Muscle of back (tissue), 11 donors: ENCODE data around the gene RND2. TPM values are rescaled to one million over a fixed set of nuclear protein-coding genes. Genes with fewer than 3 reads are reported as not detected.
"Not testable (repeated sequence)": the region's sequence is repeated elsewhere in the genome, so short reads cannot be mapped to it uniquely, and the experiment has no call there.

Experiments
- DNase-seq, 3 donors: peaks; one replicate each; pipeline versions ENCODE4 v3.0.0 to v3.0.0-alpha.2; 2013
- polyA plus RNA-seq, 10 donors: library from polyadenylated mRNA; unstranded; fragments of 120-200 nt; gene quantifications; one replicate each; pipeline ENCODE4 v1.2.1, GENCODE V29; 2013; ENCODE audit not compliant: insufficient read length in 10 of 10

The RND2 gene
- polyA plus RNA-seq, 10 donors = 0.47 to 1.3 (median 0.93) TPM

DNA sequence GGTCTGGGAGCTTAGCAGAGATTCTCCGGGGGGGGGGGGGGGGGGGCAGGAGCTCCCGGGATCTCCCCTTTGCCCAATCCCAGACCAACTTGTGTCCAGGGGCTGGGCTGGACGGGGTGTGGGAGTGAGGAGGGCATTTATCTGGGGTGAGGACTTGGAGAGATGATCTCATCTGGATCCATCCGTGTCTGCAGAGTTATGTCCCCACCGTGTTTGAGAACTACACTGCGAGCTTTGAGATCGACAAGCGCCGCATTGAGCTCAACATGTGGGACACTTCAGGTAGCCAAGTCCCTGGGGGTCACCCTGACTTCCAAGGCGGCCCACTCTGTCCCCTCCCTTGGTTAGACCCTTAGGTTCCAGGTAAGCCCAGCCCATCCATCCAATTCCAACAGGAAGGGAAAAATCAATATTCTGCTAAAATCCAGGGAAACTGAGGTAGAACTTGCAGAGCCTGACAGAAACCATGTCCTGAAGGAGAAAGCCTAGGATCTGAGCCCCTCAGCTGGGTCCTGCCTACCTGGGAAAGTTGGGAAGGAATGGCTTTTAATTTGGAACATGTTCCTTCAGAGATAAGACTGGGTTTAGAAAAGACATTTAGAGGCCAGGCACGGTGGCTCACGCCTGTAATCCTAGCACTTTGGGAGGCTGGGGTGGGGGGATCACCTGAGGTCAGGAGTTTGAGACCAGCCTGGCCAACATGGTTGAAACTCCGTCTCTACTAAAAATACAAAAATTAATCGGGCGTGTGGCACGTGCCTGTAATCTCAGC lies 921 bp downstream of the RND2 start:
- DNase-seq = no peak

DNA sequence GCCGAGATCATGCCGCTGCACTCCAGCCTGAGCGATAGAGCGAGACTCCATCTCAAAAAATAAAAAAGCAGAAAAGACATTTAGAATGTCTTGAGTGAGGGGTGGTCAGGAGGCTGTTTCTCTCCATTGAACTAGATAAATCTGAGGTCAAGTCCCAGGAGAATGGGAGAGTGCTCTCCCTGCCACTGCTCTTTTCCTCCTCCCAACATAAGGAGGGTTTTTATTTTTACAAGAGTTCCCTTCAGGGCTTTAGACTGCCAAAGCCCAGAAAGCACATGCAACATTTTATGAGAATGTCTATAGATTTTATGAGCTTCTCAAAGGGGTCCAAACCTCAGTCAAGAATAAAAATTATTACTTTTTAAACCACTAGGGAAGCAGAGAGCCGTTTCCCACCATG lies 1.6 kb downstream of the RND2 start:
- DNase-seq = no peak

DNA sequence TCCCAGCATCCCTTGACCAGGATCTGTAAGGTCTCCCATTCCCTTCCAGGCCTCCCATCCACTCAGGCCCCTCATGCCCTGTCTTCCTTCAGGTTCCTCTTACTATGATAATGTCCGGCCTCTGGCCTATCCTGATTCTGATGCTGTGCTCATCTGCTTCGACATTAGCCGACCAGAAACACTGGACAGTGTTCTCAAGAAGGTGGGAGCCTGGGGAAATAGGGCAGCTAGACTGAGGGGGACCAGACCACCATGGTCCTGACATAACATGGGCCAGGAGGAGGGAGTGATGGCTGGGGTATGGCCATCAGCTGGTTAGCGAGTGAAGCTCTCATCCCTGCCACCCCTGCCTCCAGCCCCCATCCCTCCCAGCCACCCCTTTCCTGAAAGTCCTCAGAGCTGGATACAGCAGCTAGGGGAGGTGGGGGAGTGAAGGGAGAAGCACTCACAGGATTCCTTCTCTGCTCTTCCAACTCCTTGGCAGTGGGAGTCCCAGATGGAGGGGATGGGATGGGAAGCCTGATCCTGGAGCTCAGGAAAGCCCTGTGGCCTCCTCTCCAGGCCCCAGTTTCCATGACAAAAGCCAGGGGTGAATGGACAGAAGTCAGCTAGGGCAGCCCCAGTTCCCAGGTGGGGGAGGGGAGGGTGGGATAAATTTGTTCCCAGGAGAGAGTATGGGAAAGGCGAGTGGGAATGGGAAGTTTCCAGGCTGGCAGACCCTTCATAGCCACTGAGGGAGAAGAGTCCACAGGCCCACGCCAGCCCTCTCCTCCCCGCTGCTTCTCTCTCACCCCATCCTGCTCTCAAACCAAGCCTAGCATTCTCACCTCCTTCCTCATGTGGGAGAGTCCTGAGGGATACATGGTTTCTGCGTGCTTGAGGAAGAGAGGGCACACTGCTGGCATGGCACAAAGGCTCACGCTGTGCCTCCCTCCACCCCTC lies 2.3 kb downstream of the RND2 start:
- DNase-seq = no peak

DNA sequence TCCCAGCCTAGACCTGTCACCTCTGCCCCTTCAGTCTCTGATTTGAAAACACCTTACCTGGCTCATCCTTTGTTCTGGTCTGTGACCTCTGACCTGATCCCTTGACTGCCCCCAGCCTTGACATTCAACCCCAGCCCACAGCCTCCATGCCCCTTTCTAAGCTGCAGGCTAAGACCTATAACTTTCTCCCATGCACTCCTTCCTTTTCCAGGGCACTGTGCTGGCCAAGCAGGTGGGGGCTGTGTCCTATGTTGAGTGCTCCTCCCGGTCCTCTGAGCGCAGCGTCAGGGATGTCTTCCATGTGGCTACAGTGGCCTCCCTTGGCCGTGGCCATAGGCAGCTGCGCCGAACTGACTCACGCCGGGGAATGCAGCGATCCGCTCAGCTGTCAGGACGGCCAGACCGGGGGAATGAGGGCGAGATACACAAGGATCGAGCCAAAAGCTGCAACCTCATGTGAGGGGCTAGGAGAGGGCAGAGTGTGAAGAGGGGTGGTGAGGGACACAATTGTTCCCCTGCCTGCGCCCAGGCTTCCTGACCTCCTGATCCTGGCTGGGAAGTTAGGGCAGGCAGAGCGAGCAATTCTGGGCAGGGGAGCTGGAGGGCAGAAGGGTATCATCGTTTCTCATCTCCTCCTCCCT lies 3.3 kb downstream of the RND2 start:
- DNase-seq = no peak

DNA sequence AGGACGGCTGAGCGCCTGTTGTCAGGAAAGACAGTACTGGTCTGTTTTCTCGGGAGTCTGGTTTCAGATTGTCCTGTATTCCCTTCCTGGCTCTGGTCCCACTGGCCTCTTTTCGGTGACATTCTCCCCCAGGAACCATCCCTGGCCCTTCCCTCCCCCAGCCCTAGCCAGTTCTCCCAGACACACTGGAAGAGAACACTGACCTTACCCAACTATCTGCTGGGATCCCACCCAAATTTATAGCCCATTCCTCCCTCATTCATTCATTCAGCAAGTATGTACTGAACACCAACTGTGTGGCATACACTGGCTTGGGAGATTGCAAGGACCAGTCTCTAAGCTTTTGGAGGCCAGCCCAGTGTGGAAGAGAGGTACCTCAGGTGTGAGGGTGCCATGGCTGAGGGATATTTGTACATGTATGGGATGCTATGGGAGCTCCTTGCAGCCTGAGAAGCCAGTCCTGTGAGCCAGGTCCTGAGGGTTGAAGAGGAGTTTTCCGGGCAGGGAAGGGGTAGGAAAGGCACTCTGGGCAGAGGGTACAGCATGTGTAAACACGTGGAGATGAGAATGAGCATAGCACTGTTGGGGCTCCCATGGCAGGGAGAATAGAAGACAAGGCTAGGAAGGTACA lies 5.2 kb downstream of the RND2 start:
- no peak for DNase-seq

DNA sequence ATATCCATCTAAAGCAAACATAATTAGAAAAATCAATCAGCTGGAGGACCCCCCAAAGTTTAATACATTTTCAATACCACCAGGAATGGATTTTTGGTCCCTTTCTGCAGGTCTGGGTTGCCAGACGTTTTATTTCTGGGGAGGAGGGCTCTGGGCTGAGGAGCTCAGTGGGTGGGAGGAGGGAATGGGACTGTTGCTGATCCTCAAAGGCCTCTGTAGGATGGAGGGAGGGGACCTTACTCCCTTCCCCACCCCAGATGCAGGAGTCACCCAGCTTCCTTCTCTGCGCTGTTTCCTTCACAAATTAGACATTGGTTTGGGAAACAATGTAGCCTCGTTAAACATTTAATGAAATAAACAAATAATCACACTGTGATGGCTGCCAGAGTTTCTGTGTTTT lies 6.6 kb downstream of the RND2 start:
- no peak for DNase-seq

DNA sequence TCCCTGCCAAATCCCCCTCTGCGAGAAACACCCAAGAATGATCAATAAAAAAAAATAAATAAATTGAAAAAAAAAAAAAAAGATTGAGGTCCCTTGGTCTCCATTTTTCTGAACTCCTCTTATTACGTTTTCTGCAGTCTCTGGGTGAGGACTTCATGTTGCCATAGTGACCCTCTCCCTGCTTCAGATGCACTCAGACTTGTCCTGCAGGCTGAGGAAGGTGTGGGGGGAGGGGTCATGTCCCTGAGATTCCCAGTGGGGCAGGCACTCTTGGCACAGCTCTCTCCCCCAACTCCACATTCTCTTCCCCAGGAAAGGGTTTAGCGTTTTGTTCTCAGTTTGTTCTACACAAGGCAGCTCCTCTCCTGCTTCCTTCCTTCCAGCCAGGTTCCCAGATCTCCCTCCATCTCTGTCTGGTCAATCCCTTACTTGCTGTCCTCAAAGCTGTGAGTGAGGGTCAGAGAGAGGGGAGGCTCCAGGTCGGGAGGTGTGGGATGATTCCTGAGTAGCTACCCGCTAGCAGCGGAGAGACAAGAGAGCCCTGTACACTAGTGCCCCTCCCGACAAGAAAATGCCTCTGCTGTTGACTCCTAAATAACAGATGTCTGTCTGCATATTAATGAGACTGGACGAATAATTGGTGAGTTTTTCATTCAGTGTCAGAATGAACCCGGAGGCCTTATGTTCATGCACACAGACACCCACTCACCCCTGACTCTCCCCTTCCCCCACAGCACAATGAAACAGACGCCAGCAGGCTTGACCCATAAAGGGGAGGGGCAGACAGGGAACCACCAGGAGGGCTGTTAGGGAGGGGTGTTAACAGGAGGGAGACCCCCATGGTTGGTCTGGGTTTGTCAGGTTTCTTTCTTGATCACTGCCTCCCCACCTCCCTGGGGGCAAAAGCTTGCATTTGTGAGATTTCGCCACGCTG lies 9.2 kb downstream of the RND2 start:
- no peak for DNase-seq

DNA sequence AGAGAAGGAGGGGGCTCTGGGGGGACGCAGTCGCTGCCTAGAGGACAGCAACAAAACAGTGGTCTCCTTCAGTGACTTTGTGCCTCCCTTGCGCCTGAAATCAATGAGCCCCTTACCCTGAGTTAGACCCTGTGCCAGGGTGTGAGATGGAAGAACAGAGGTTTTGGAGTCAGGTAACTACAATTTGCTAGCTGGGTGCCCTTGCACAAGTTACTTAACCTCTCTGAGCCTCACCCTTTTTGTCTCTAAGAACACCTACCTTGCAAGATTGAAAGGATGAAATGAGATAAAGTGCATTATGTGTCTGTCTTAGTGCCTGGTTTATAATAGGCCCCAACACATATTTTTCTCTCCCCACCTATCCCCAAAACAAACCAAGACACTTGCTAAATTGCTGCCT lies 9.9 kb downstream of the RND2 start:
- no peak for DNase-seq

DNA sequence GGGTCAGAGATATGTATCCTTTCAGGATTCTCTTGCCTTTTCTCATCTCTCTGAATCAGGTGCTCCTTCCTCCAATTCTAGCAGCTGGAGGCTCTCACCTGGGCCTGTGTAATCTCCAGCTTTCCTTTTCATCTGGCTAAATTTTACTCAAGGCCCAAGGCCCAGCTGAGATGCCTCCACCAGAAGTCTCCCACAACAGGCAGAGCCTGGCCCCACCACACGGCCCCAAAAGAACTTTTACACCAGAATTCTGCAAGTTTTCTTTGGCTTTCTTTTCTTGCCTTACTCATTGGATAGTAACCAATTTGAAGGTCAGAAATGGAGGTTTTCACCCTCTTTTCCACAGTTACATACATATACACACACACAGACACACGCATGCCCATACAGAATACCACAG lies 14.6 kb downstream of the RND2 start:
- DNase-seq = no peak

DNA sequence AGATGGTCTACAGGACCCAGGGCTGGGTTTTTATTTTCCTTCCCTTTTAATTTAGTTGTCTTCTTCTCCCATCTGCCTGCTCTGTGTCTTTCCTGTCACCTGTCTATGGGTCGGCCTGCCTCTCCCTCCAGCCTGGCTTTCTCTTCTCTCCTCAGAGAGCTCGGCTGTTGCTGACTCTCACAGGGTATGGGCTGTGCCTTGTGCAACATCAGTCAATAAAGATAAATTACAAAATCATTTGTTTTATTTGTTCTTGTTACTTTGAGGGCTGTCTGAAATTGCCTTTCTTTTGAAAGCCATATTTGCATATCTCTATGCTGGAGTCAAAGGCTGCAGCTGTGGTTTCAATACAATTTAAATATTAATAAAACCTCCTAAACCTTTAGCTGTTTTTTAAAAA lies 15.6 kb downstream of the RND2 start:
- DNase-seq = no peak

DNA sequence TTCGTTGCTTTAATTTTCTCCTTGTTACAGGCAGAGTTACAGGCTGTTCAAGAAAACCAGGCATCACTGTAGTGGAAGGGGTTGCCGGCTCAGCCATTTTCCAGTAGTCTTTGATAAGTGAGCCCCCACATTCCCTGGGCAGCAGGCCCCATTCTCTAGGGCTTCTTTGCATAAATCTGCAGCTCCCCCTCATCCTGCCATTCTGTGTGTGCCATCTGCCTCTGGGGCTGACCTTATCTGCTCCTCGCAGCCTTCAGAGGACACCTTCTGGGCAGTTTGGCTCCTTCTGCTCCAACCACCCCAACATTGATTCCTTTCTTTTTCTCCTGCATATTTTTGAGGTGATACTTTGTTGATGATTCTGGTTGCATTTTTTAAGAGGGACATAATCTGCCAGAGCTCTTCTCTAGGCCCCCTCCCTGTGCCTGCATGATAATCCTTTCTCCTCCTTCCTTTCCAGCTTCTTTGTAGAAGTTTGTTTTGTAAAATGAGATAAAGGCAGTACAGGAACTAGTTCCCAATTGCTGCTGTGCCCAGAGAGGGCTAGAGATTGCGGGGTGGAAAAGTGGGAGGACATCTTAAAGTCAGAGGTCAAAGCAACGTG lies 17.1 kb downstream of the RND2 start:
- no peak for DNase-seq

DNA sequence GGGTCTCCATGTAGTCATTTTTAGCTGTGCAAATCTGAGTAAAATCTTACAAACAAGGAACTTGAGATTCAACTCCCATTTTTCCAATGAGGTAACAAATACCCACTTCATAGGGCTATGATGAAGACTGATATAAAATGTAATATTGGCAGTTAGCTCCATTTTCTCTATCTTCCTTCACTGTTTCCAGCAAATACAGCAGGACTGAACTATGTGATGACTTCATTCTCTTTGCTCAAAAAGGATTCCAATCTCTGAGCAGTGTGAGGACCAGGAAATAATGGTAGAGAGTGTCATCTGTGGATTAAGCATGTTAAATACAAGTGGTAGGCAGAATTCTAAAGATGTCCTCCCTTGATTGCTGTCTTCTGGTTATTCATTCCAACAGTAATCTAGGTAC lies 18.3 kb downstream of the RND2 start:
- no peak for DNase-seq

DNA sequence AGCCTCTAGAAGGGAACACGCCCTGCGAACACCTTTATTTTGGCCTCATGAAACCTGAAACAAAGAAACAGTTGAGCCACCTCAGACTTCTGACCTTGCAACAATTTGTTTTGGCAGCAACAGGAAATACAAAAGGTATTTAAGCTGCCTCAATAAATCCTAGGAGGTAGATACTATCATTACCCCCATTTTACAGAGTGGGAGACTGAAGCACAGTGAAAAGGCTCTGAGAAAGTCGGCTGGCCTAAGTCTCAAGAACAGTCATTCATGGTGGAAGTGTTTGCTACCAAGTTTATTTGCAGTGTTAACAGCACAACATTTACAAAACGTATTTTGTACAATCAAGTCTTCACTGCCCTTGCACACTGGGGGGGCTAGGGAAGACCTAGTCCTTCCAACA lies 19.0 kb downstream of the RND2 start:
- DNase-seq = no peak

DNA sequence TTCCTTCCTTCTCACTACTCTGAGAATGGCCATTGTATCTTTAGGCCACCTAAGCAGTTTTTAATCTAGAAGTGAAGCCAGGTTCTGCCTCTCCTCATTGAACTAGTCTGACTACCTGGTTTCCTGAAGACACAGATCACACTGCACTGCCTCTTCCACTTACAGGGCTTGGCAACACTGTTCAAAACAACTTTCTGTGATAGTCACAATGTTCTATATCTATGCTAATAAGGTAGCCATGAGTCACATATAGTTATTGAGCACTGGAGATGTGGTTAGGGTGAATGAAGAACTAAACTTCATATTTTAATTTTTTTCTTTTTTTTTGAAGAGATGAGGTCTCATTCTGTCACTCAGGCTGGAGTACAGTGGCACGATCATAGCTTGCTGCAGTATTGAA lies 26.9 kb downstream of the RND2 start:
- no peak for DNase-seq

DNA sequence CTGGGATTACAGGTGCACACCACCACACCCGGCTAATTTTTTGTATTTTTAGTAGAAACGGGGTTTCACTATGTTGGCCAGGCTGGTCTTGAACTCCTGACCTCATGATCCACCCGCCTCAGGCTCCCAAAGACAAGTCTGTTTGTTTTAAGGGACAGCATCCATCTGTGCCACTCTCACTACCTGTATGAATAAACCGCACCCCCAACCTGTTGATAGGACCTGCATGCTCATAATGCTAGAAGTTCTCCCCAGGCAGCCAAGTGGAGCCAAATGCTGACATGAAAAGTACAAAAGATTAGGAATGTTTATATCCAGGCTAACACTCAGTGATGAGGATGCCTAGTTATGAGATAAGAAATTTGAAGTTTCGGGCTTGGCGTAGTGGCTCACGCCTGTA lies 28.0 kb downstream of the RND2 start:
- DNase-seq = not testable (repeated sequence)

DNA sequence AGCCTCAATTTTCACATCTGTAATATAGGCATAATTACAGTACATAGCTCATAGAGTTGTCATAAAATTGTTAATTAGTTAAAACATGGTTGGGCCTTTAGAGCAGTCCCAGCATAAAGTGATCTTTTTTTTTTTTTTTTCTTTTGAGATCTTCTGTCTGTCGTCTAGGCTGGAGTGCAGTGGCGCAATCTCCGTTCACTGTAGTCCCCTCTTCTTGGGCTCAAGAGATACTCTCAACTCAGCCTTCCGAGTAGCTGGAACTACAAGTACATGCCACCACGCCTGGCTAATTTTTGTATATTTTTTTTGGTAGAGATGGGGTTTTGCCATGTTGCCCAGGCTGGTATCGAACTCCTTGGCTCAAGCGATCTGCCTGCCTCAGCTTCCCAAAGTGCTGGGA lies 31.0 kb downstream of the RND2 start:
- DNase-seq = no peak

DNA sequence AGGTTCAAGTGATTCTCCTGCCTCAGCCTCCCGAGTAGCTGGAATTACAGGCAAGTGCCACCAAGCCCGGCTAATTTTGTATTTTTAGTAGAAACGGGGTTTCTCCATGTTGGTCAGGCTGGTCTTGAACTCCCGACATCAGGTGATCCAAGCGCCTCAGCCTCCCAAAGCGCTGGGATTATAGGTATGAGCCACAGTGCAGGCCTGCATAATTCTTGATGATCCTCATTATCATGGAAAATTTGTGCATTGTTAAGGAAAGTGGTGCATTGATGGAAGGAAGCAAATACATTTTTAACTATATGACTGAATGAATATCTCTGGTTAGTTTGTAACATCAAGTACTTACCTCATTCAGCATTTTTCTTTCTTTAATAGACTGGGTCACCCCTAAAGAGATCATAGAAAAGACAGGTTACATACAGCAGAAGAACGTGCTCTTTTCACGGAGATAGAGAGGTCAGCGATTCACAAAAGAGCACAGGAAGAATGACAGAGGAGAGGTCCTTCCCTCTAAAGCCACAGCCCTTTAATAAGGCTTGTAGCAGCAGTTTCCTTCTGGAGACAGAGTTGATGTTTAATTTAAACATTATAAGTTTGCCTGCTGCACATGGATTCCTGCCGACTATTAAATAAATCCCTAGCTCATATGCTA lies 38.1 kb downstream of the RND2 start:
- no peak for DNase-seq

DNA sequence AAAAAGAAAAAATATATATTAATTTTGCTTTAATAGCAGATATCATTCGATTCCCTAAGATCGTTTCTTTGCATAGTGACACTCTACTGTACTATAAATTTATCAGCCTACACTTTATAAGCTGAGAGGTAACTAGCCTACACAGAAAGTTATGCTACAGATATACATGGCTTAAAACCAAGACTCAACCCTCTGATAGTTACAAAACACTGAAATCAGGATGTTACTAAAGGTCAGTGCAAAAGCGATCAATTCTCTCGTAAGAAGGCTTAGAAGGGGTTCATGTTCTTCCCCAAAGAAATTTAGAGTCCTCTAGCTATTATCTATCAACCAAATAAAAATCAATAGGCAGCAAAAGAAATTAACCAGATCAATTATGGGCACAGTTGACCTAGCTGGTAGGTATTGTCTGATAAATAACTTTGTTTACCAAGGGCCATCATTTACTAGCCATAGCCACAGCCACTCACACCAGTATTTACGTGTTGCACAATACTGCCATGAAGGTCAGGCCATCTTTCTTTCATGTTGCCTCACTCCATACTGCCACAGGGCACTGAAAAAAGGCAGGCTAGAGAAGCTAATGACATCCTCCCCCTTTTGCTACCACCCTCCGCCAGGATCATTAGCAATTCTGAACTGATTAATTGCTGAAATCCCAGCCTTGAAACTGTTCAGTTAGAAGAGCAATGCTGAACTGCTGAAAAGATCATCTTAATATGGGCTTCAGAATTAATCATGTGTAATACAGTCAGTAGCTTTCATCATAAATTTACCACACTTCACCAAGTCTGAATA lies 43.7 kb downstream of the RND2 start:
- no peak for DNase-seq

DNA sequence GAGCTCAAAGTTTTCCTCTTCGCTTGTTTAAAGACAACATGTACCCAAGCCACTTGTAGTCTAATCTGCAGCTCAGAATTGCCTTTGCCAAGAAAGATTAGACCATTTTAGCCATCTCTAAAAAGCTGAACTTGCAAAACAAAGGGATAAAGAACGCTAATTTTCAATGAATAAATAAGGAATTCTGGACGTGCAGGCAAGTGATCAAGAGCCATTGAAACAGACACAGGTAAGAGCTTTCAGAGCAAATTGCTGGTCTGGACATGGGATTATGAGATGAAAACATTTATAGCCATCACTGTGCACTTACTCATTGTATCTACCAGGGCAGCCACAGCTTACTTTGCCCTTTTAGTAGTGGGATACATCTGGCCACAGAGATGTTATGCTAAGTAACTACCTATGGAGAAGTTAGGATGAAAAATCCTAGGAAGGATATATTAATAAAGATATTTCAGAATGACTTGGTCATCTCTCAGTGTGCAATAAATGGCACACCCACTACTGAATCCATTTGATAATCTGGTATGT lies 44.4 kb downstream of the RND2 start:
- DNase-seq = no peak
